ENCODE data around the gene RBM6. TPM values are rescaled to one million over a fixed set of nuclear protein-coding genes. Genes with fewer than 3 reads are reported as not detected.

RBM6 gene
- polyA plus RNA-seq, 1 of the 3 experiments (the other 2 are of a cell fraction): 67.4 TPM

GRCh38 chr3:50102558-50102957, 162.6 kb downstream of the RBM6 start:
- peaks cover 33% of the 10 kb centered on the region for H3F3A ChIP-seq (replicated peaks; ENCODE audit: insufficient read depth)
- no peak overlapping the region for H3K4me3 ChIP-seq (ENCODE audit: low read depth in 2 of 2, low read length in 1 of 2)
- H2AFZ ChIP-seq (ENCODE audit: low read depth): no peak overlapping the region
- DNase-seq: no peak
- H4K20me1 ChIP-seq (ENCODE audit: insufficient read depth): peaks cover 32% of the 10 kb centered on the region
- H3K9me3 ChIP-seq: no peaks in the 10 kb centered on the region
- no peak overlapping the region for H3K9ac ChIP-seq
- 97% methylated on average over 7 of the region's 7 CpGs for WGBS (ENCODE audit: low lambda C conversion rate)
- H3K4me2 ChIP-seq: no peak overlapping the region
- H3K4me1 ChIP-seq (ENCODE audit: control insufficient read depth in 1 of 2, insufficient read depth in 2 of 2, low read depth in 1 of 2, low read length in 1 of 2): peaks cover 0 to 7% of the 10 kb centered on the region in 2 experiments; a peak in 1 of 4 replicates
- ChIA-PET CTCF (no interaction called here), POLR2A (no interaction called here)
- no peaks in the 10 kb centered on the region for H3K27me3 ChIP-seq (ENCODE audit: insufficient read depth)
- H3K36me3 ChIP-seq (replicated peaks in 1 of 2; ENCODE audit: control insufficient read depth in 1 of 2, insufficient read depth in 2 of 2, low read length in 1 of 2): peaks cover 87 to 90% of the 10 kb centered on the region in 2 experiments
- TF ChIP-seq RFX5 (IDR thresholded peaks at IDR 0.05; ENCODE audit: low read length): no peak
- H3K27ac ChIP-seq (ENCODE audit: low read depth in 2 of 2, low read length in 1 of 2): no peak overlapping the region
- H3K9me2 ChIP-seq: no peaks in the 10 kb centered on the region
- H3K79me2 ChIP-seq (ENCODE audit: insufficient read depth): peaks cover 27% of the 10 kb centered on the region

- TF ChIP-seq FOSL2 (IDR thresholded peaks at IDR 0.05; ENCODE audit: borderline replicate concordance, low read depth): no peak
- no peak for TF ChIP-seq TCF12 (IDR thresholded peaks at IDR 0.05)
- TF ChIP-seq USF1 (IDR thresholded peaks at IDR 0.05; ENCODE audit: borderline replicate concordance, low read depth): no peak
- TF ChIP-seq MEF2A (IDR thresholded peaks at IDR 0.05; ENCODE audit: borderline replicate concordance, low read depth): no peak
- TF ChIP-seq YY1 (IDR thresholded peaks at IDR 0.05; ENCODE audit: low read depth): no peak
- TF ChIP-seq GATA2 (CRISPR knock-in tag; IDR thresholded peaks at IDR 0.05): no peak
- no peak for TF ChIP-seq CTCF (IDR thresholded peaks at IDR 0.05)
- no peak for TF ChIP-seq SIN3A (IDR thresholded peaks at IDR 0.05; ENCODE audit: borderline replicate concordance, low read depth, low read length)
- no peak for TF ChIP-seq CHD2 (IDR thresholded peaks at IDR 0.05; ENCODE audit: low read length, partially characterized antibody)
- no peak overlapping the region for H3K4me2 ChIP-seq
- DNase-seq: no peak
- H3K27me3 ChIP-seq (ENCODE audit: insufficient read depth): no peaks in the 10 kb centered on the region
- H3K9me3 ChIP-seq: no peaks in the 10 kb centered on the region
- CTCF ChIA-PET: interaction anchor here (28.1 kb wide), 1 partner anchor 74 kb away, joined by 684 read pairs; the partner anchor contains the start of gene GNAT1
- H2AFZ ChIP-seq (ENCODE audit: low read depth): no peak overlapping the region
- H3K9ac ChIP-seq: no peak overlapping the region
- H4K20me1 ChIP-seq (ENCODE audit: insufficient read depth): peaks cover 12% of the 10 kb centered on the region
- H3K27ac ChIP-seq (ENCODE audit: low read depth in 2 of 2, low read length in 1 of 2): no peak overlapping the region
- H3K9me2 ChIP-seq: no peaks in the 10 kb centered on the region
- H3K36me3 ChIP-seq (replicated peaks in 1 of 2; ENCODE audit: control insufficient read depth in 1 of 2, insufficient read depth in 2 of 2, low read length in 1 of 2): peaks cover 79 to 92% of the 10 kb centered on the region in 2 experiments
- POLR2A ChIA-PET: no interaction called here
- no peaks in the 10 kb centered on the region for H3K4me1 ChIP-seq (ENCODE audit: control insufficient read depth in 1 of 2, insufficient read depth in 2 of 2, low read depth in 1 of 2, low read length in 1 of 2)
- WGBS (ENCODE audit: low lambda C conversion rate): 98% methylated on average over 5 of the region's 5 CpGs
- H3F3A ChIP-seq (replicated peaks; ENCODE audit: insufficient read depth): peaks cover 38% of the 10 kb centered on the region
- H3K4me3 ChIP-seq (ENCODE audit: low read depth in 2 of 2, low read length in 1 of 2): no peak overlapping the region
- 0 out of 2 replicates have a peak, but pooled peaks cover 3% of the 10 kb centered on the region for H3K79me2 ChIP-seq (ENCODE audit: insufficient read depth)
Observed at GRCh38 chr3:50111757-50112156, 171.8 kb downstream of the RBM6 start.
